A549 (cell line): ENCODE data around the gene POLR2E.

Experiments used
- CTCF ChIP-seq: fragments of >200 bp; sonication (Bioruptor Twin); formaldehyde crosslinking; IDR thresholded peaks from 3 replicates; pipeline ENCODE4 v1.5.1; 2016
- KDM1A ChIP-seq: fragments of 200-600 bp; sonication (generic); IDR thresholded peaks from 2 replicates; pipeline ENCODE4 v1.6.1; 2016; ENCODE audit warnings: low read depth, mild to moderate bottlenecking
- POLR2A ChIP-seq: IDR thresholded peaks from 2 replicates; pipeline ENCODE4 v1.6.1; 2012; ENCODE audit warnings: mild to moderate bottlenecking, low read length
- USF2 ChIP-seq: fragments of 450-650 bp; IDR thresholded peaks from 2 replicates; pipeline ENCODE4 v1.6.1; 2014; ENCODE audit warnings: antibody characterized with exemption

GRCh38 chr19:1088416-1089010 is 6.7 kb downstream of the POLR2E start:
- TF ChIP-seq POLR2A = no peak
- no peak for TF ChIP-seq KDM1A
- no peak for TF ChIP-seq USF2
- TF ChIP-seq CTCF = no peak
